Non-pigmented ciliary epithelial cell (primary cell): ENCODE data around the gene SPTBN1.

Experiments used
- DNase-seq: peaks from one replicate; pipeline ENCODE4 v3.0.0-alpha.2; 2010; ENCODE audit warnings: low read depth

The SPTBN1 gene

GRCh38 chr2:54613386-54613785, 157.3 kb downstream of the SPTBN1 start:
- no peak for DNase-seq

DNA sequence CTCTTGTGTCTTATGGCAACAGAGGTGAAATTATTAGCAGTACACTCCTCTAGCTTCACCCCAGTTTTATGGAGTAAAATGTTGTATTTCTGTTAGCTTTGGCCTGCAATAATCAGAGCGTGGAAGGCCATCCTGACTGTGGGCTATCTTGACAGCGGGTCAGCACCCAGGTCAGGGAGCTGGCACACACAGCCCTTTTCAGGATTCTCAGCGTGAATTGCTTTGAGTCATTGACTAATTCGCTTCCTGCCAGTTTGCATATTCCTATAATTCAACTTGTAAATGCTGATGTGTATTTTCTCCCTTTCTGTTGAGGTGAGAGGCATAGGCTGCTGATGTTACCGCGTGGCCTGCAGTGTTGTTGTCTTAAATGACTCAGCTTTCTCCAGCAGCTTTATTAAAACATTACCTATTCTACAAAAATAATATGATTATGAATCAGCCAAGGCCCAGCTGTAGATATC, 157.7 kb downstream of the SPTBN1 start:
- peak; percentile 70 for DNase-seq

- no peak for DNase-seq
These were observed 158.7 kb downstream of the SPTBN1 start for GRCh38 chr2:54614819-54615218.

- DNase-seq: no peak
These were observed 159.9 kb downstream of the SPTBN1 start for GRCh38 chr2:54615832-54616534.

DNA sequence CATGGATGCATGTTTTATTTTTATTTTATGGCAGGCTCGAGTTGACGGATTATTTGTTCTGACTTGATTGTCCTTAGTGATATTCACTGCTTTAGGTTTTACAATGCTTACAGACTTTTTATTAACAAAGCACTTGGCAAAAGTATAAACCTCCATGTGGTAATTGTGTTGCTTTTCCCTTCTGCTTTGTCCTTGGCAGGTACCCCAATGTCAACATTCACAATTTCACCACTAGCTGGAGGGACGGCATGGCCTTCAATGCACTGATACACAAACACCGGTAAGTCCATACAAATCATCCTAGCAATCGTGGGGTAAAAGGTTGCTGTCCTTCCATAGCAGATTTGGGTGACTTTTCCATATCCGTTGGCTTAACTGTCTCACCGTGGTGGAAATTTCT, 161.3 kb downstream of the SPTBN1 start:
- DNase-seq: no peak

DNA sequence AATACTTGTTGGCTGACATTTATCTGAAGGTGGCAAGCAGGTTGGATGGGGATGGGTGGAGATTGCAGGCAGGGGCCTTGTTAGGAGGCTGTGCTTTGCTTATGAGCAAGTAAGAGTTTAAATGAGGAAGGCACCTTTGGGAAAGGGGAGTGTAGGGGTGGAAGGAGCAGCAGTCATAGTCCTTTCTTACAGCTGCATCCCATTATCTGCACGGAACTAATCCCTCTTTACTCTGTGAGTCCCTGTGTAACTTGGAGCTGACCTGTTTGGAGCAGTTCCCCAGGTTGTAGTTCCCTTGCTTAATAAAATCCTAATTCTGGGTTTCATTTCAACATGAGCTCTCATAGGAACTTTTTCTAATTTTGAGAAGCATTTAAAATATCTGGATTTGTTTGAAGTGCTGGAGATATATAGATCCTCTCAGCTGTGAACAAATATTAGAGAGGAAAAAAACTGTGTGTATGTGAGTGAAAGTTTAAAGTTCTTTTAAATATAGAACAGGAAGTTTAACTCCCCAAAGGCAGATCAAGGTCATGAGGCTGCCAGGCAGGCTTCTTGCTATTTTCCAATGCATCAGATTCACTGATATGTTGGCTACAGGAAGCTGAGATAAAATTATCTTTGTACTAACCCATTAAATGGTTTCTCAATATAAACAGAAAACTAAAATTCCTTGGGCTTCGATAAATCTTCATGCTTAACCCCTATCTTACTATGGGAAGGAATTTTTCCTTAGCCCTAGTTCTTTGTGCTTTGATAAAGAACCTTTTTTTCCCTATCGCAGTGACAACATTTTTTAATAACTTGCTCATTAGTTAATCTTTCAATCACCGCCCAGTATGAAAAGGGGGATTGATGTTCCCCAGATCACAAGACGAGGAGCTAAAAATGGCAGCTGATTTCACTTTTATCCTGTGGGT, 162.8 kb downstream of the SPTBN1 start:
- DNase-seq: no peak

- DNase-seq: no peak
These were observed 163.6 kb downstream of the SPTBN1 start for GRCh38 chr2:54619660-54620231.

GRCh38 chr2:54620948-54621347, 164.8 kb downstream of the SPTBN1 start:
- no peak for DNase-seq

- DNase-seq: no peak
These were observed 168.5 kb downstream of the SPTBN1 start for GRCh38 chr2:54624591-54625071.

DNA sequence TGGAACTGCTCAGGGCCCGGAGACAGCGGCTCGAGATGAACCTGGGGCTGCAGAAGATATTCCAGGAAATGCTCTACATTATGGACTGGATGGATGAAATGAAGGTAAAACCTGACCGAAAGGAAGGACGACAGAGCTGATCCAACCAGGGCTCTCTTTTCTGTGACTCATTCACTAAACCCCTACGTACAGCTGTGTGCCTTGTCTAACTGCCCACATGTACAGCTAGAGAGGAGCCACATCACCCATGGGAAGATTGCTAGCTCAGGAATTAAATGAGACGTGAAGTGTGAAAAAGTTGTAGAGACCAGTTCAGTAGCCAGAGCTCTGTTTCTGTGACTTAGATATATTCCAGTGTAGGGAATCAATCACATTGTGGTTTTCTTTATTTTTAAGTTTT, 170.0 kb downstream of the SPTBN1 start:
- no peak for DNase-seq

DNA sequence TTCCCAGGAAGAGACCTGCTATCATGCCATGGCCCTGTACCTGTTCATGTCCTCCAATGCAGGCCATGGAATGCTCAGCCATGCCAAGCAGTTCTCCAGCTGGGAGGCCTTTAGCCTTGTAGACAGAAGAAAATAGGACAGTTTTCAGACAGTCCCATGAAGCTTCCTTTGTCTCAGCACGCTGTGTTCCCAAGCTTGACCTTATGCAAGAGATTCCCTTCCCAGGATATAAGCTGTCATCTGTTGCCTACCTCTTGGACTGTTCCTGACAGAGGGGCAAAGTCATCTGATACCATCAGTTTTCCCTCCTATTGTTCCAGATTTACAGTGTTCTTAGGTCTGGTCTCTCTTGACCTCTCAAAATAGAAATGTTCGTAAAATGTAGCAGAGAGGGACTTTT, 170.8 kb downstream of the SPTBN1 start:
- DNase-seq: no peak

GRCh38 chr2:54627973-54628372, 171.8 kb downstream of the SPTBN1 start:
- no peak for DNase-seq

GRCh38 chr2:54628418-54628817, 172.3 kb downstream of the SPTBN1 start:
- no peak for DNase-seq

DNA sequence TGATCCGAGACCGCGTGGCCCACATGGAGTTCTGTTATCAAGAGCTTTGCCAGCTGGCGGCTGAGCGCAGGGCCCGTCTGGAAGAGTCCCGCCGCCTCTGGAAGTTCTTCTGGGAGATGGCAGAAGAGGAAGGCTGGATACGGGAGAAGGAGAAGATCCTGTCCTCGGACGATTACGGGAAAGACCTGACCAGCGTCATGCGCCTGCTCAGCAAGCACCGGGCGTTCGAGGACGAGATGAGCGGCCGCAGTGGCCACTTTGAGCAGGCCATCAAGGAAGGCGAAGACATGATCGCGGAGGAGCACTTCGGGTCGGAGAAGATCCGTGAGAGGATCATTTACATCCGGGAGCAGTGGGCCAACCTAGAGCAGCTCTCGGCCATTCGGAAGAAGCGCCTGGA, 172.8 kb downstream of the SPTBN1 start:
- DNase-seq: no peak

DNA sequence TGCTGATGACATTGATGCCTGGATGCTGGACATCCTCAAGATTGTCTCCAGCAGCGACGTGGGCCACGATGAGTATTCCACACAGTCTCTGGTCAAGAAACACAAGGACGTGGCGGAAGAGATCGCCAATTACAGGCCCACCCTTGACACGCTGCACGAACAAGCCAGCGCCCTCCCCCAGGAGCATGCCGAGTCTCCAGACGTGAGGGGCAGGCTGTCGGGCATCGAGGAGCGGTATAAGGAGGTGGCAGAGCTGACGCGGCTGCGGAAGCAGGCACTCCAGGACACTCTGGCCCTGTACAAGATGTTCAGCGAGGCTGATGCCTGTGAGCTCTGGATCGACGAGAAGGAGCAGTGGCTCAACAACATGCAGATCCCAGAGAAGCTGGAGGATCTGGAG, 173.3 kb downstream of the SPTBN1 start:
- DNase-seq: no peak

- no peak for DNase-seq
These were observed 174.1 kb downstream of the SPTBN1 start for GRCh38 chr2:54629914-54630857.

GRCh38 chr2:54630858-54631497, 174.9 kb downstream of the SPTBN1 start:
- DNase-seq: no peak

GRCh38 chr2:54631755-54632154, 175.6 kb downstream of the SPTBN1 start:
- DNase-seq: no peak

DNA sequence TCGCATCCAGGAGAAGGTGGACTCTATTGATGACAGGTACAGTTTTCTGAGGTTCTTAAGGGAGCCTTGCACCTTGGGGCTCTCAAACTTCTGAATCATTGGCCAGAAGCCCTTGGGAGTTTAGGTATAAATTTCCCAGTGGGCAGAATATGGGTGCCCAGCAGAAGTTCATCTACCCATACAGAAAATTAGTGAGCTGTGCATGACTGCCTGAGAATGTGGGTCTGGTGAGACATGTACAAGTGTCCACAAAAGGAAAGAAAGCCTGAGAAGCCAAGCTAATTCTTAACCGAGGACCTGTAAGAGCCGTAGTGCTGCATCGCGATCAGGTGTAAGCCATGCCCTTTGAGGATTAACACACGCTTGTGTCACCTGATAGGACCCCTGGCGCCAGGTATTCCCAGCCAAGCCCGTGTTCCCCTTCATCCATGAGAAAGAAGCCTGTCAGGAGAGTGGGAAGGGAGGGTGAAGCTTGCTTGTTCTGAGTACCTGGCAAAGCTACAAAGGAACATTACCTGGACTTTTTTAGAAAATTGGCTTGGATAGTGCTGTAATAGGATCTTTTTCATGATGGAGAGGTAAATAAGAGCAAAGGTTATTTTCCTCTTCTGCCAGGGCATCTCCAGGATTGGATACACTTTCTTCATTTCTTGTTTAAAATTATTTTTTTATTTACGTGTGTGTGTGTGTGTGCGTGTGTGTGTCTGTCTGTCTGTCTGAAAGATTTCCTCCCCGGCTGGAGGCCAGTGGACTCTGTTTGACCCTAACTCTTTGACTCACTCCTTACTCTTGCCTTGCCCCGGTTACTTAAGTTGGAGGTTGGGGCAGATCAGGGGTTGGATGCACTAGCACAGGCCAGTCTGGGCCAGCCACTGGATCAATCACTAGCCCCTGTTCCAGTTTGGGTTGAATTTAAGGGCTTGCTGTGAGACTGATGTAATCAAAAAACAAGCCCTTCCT, 176.9 kb downstream of the SPTBN1 start:
- peak; percentile 86 for DNase-seq

GRCh38 chr2:54634021-54634420, 177.9 kb downstream of the SPTBN1 start:
- no peak for DNase-seq
